Body of pancreas (tissue), 4 donors: Measurements from ENCODE around the gene NPR3. TPM values are rescaled to one million over a fixed set of nuclear protein-coding genes. Genes with fewer than 3 reads are reported as not detected.

Experiments
- ATAC-seq: fragments of 150-250 bp; one replicate; pipeline ENCODE4 v1.9.1; 2016
- DNase-seq, 4 donors: peaks; one replicate each; pipeline ENCODE4 v3.0.0-alpha.2; 2019
- H3K27ac ChIP-seq, 4 donors: fragments of 200-600 bp; sonication (generic); 1 replicate in 3 of 4; 2 replicates in 1 of 4; pipeline versions ENCODE4 v1.5.1 to v1.6.1; 2016 to 2019; ENCODE audit warnings: mild to moderate bottlenecking in 1 of 4, mixed read lengths in 1 of 4, moderate library complexity in 1 of 4
- H3K27me3 ChIP-seq, 2 donors: fragments of 200-600 bp; sonication (generic); one replicate each; pipeline ENCODE4 v1.6.0; 2016; ENCODE audit warnings: mild to moderate bottlenecking in 1 of 2
- H3K36me3 ChIP-seq, 2 donors: fragments of 200-600 bp; sonication (generic); replicated peaks in 1 of 2; 2 replicates each; pipeline ENCODE4 v1.5.1; 2016; ENCODE audit warnings: low read depth in 2 of 2; ENCODE audit not compliant: insufficient read depth in 1 of 2
- H3K4me1 ChIP-seq: fragments of 200-600 bp; sonication (generic); one replicate; pipeline ENCODE4 v1.6.0; 2016
- H3K4me3 ChIP-seq, 2 donors: fragments of 200-600 bp; sonication (generic); 1 replicate in 1 of 2; 2 replicates in 1 of 2; pipeline ENCODE4 v1.5.1; 2016 to 2019
- H3K9me3 ChIP-seq, 3 donors: fragments of 200-600 bp; sonication (generic); 1 replicate in 2 of 3; 2 replicates in 1 of 3; pipeline ENCODE4 v1.5.1; 2016
- POLR2A ChIP-seq, 3 donors: fragments of 450-650 bp; IDR thresholded peaks; one replicate each; pipeline ENCODE4 v1.6.1; 2016; ENCODE audit warnings: antibody characterized with exemption in 3 of 3, mild to moderate bottlenecking in 2 of 3
- WGBS, 2 donors: methylation state at CpG; one replicate each; pipeline ENCODE4 v1.1.5; 2017; 5-methylcytosine and 5-hydroxymethylcytosine counted together
- intact Hi-C: fragments of 100-400 bp; cut with DNase I; formaldehyde crosslinking; loops from one replicate; pipeline ENCODE4 v1.15.1; 2023
- total RNA-seq, 2 donors: library from RNA; depleted of rRNA; stranded (reverse); fragments of >200 nt; gene quantifications; one replicate each; pipeline ENCODE4 v1.1.0, GENCODE V29; 2016
- TF ChIP-seq, protein P1 (sequence below), 7 experiments: fragments of 450-650 bp in 4 of 7; fragments of 200-600 bp in 3 of 7; sonication (generic) in 3 of 7; IDR thresholded peaks; one replicate each; pipeline ENCODE4 v1.5.1; 2016 to 2019; ENCODE audit warnings: antibody characterized with exemption in 7 of 7

The NPR3 gene
- total RNA-seq, 2 donors from 2014 or later, result 2.6 to 4.7 TPM

DNA sequence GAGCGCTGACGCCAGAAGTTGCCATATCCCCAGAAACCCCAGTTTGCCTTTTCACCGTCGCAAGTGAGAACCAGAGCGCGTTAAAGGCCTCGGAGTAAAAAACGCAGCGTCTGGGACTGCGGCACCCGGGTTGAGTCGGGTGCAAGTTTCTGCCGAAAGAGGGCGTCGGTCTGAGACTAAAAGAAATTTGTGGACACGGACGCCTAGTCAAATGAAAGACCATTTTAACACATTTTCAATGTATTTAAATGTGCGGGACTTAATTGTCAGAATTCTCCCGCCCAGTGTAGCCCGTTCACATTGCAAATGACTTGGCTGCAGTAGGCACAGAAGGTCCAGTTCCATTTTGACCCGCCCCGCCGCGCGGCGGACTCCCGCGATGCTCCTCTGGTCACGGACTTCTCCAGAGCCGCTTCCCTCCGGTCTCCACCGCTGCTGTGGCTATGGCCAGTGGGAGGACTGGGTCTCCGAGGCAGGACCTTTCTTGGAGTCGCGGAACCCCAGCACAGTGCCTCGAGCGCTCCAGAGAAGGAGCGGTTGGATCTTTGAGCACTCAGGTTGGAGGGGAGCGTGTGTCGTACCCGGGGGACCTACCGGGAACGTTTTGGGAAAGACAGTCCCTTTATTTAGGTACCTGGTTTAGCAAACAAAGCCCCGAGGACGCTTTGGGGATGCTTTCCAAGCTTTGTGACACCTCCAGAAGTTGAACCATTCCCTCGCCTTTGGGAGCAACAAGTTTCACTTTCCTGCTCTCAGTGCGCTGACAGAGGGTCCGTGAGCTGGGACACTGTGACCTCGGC lies 1.2 kb upstream of the NPR3 start:
- Histone ChIP-seq H3K27ac (peak overlapping the region in 2 of 4 donors; percentile 8 to 12), H3K4me3 (peak overlapping the region; percentile 13 to 17), H3K27me3 (peaks cover 0 to 5% of the 10 kb centered on the region in 2 donors), H3K36me3 (no peaks in the 10 kb centered on the region), H3K9me3 (no peaks in the 10 kb centered on the region), H3K4me1 (peaks cover 29% of the 10 kb centered on the region)
- TF ChIP-seq, protein P1, sequence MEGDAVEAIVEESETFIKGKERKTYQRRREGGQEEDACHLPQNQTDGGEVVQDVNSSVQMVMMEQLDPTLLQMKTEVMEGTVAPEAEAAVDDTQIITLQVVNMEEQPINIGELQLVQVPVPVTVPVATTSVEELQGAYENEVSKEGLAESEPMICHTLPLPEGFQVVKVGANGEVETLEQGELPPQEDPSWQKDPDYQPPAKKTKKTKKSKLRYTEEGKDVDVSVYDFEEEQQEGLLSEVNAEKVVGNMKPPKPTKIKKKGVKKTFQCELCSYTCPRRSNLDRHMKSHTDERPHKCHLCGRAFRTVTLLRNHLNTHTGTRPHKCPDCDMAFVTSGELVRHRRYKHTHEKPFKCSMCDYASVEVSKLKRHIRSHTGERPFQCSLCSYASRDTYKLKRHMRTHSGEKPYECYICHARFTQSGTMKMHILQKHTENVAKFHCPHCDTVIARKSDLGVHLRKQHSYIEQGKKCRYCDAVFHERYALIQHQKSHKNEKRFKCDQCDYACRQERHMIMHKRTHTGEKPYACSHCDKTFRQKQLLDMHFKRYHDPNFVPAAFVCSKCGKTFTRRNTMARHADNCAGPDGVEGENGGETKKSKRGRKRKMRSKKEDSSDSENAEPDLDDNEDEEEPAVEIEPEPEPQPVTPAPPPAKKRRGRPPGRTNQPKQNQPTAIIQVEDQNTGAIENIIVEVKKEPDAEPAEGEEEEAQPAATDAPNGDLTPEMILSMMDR (IDR thresholded peaks at IDR 0.05), result peak; percentile 48 to 66 (median 62)
- TF ChIP-seq POLR2A (IDR thresholded peaks at IDR 0.05), result peak in 2 of 3 donors; percentile 13 to 20
- intact Hi-C loops, result no loop called here
- WGBS, 2 donors, result 1 to 2% methylated on average over 35 to 49 of the region's 49 CpGs
- DNase-seq (peak; percentile 60 to 70 (median 64)), ATAC-seq (peak; percentile 71)

DNA sequence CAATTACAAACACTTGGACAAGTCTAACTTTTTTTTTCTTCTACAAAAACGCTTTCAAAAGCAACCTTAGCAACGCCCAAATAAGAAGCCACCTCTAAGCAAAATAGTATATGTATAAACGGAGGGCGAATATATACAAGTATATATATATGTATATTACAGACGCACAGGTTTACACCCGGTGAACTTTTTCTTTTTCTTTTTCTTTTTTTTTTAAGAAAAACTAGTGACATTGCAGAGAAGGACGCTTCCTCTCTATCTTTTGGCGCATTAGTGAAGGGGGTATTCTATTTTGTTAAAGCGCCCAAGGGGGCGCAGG lies 200 bp downstream of the NPR3 start:
- H3K4me1 ChIP-seq, result peaks cover 29% of the 10 kb centered on the region
- TF ChIP-seq, protein P1 (IDR thresholded peaks at IDR 0.05), result no peak
- no peak for TF ChIP-seq POLR2A (IDR thresholded peaks at IDR 0.05)
- no peak for ATAC-seq
- no peak overlapping the region for H3K27ac ChIP-seq
- no peak for DNase-seq
- peaks cover 0 to 5% of the 10 kb centered on the region in 2 donors for H3K27me3 ChIP-seq
- intact Hi-C loops, result no loop called here
- no peaks in the 10 kb centered on the region for H3K9me3 ChIP-seq
- H3K36me3 ChIP-seq, result no peaks in the 10 kb centered on the region
- no peak overlapping the region for H3K4me3 ChIP-seq
- 1 to 2% methylated on average over 10 of the region's 10 CpGs for WGBS, 2 donors

DNA sequence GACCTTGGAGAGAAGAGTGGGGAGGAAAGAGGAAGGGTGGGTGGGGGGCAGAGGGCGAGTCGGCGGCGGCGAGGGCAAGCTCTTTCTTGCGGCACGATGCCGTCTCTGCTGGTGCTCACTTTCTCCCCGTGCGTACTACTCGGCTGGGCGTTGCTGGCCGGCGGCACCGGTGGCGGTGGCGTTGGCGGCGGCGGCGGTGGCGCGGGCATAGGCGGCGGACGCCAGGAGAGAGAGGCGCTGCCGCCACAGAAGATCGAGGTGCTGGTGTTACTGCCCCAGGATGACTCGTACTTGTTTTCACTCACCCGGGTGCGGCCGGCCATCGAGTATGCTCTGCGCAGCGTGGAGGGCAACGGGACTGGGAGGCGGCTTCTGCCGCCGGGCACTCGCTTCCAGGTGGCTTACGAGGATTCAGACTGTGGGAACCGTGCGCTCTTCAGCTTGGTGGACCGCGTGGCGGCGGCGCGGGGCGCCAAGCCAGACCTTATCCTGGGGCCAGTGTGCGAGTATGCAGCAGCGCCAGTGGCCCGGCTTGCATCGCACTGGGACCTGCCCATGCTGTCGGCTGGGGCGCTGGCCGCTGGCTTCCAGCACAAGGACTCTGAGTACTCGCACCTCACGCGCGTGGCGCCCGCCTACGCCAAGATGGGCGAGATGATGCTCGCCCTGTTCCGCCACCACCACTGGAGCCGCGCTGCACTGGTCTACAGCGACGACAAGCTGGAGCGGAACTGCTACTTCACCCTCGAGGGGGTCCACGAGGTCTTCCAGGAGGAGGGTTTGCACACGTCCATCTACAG lies 760 bp downstream of the NPR3 start:
- intact Hi-C loops, result no loop called here
- peaks cover 0 to 5% of the 10 kb centered on the region in 2 donors for H3K27me3 ChIP-seq
- 0 to 1% methylated on average over 7 to 66 of the region's 76 CpGs for WGBS, 2 donors
- no peaks in the 10 kb centered on the region for H3K9me3 ChIP-seq
- no peak overlapping the region for H3K4me3 ChIP-seq
- no peak overlapping the region for H3K27ac ChIP-seq
- peaks cover 29% of the 10 kb centered on the region for H3K4me1 ChIP-seq
- H3K36me3 ChIP-seq, result no peaks in the 10 kb centered on the region
- no peak for TF ChIP-seq POLR2A (IDR thresholded peaks at IDR 0.05)
- TF ChIP-seq, protein P1 (IDR thresholded peaks at IDR 0.05), result no peak
- DNase-seq, result peak in 2 of 4 donors; percentile 19 to 22
- no peak for ATAC-seq

DNA sequence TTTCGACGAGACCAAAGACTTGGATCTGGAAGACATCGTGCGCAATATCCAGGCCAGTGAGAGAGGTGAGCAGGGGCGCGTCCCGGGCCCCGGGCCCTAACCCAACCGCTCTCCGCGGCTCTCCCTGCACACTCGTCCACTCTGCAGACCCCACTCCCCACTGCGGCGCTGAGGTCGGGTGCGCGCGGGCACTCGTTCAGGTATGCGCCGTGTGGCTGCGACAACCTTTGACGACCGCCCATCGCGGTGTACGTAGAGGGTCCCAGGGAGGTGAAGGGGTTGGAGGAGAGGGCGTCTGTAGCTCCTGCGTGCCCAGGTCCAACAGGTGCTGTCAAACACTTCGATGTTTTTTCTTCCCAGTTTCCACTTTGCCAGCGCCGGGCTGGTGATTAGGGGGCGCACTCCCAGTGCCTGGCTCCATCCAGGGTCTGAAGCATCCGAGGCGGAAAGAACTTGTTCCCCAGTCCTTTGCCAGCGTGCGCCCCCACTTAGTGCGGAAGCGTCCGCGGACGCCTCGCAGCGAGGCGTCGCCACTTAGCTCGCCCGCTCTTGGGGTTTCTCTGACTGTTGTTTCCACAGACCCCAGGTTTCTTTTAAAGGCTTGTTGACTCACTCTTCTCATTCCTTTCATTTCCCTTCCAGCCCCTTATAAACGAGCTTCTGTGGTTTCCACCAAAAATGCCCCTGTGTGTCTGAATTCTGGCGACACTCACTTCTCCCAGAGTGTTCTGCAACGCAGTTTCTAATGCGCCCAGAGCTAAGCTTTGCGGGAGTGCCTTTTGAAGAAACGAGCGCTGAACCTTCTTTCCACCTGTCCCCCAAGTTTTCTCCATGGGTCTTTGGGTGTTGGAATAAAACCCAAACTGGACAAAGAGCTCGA lies 1.6 kb downstream of the NPR3 start:
- TF ChIP-seq, protein P1 (IDR thresholded peaks at IDR 0.05), result no peak
- TF ChIP-seq POLR2A (IDR thresholded peaks at IDR 0.05), result no peak
- no peaks in the 10 kb centered on the region for H3K9me3 ChIP-seq
- DNase-seq (no peak), ATAC-seq (no peak)
- no peak overlapping the region for H3K27ac ChIP-seq
- no peaks in the 10 kb centered on the region for H3K36me3 ChIP-seq
- peaks cover 29% of the 10 kb centered on the region for H3K4me1 ChIP-seq
- intact Hi-C loops, result no loop called here
- 2 to 5% methylated on average over 29 to 56 of the region's 56 CpGs for WGBS, 2 donors
- H3K27me3 ChIP-seq, result peaks cover 0 to 5% of the 10 kb centered on the region in 2 donors
- H3K4me3 ChIP-seq, result no peak overlapping the region
